Suppressor macrophage treated with lipopolysaccharide for 4 hours (primary cell): ENCODE measurements around the gene RNU1-4.
A peak's percentile ranks its signal among the peaks of the same experiment; 100 is the strongest.
"Not testable (repeated sequence)": the region's sequence is repeated elsewhere in the genome, so short reads cannot be mapped to it uniquely, and the experiment has no call there.

ENCODE experiments used
- DNase-seq: peaks from one replicate; pipeline ENCODE4 v3.0.0-alpha.2; 2020

The RNU1-4 gene

GRCh38 chr1:16709659-16710087, 30.6 kb upstream of the RNU1-4 start:
- DNase-seq: not testable (repeated sequence)

- DNase-seq: not testable (repeated sequence)
Observed at GRCh38 chr1:16710618-16711017, 29.7 kb upstream of the RNU1-4 start.

- not testable (repeated sequence) for DNase-seq
Observed at GRCh38 chr1:16712131-16712530, 28.2 kb upstream of the RNU1-4 start.

GRCh38 chr1:16712582-16712981, 27.7 kb upstream of the RNU1-4 start:
- not testable (repeated sequence) for DNase-seq

DNA sequence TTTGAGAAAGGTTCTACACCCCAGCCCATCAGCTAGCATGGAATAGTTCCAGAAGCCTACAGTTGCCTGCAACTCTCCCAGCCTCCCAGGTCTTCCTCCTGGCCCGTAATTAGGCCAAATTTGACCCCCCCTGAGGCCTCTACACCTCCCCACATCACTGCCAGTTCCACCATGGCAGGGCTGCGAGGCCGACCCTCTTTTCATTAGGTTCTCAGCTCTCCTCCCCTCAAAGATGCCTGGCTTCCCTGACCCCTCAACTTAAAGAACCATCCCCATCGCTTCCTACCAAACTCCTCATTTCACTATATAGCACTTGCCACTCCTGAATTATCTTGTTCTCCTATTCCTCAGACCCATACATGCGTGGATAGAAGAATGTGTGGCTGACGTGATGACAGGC, 27.3 kb upstream of the RNU1-4 start:
- not testable (repeated sequence) for DNase-seq

DNA sequence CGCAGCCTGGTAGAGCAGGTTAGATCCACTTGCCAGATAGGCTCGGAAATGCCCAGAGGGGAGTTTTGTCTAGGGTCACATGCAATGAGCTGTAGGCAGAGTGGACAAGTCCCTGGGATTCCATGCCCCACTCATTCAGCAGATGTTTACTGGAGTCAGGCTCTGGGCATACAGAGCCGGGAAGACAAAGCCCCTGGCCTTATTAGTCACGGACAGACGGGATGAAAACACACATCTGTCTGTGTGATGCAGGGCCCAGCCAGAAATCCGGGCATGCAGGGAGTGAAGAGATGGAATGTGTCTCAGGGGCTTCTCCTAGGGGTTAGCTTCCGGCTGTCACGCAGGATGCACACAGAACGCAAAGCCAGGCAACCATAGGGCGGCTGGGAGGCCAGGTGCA, 26.8 kb upstream of the RNU1-4 start:
- DNase-seq: not testable (repeated sequence)

DNA sequence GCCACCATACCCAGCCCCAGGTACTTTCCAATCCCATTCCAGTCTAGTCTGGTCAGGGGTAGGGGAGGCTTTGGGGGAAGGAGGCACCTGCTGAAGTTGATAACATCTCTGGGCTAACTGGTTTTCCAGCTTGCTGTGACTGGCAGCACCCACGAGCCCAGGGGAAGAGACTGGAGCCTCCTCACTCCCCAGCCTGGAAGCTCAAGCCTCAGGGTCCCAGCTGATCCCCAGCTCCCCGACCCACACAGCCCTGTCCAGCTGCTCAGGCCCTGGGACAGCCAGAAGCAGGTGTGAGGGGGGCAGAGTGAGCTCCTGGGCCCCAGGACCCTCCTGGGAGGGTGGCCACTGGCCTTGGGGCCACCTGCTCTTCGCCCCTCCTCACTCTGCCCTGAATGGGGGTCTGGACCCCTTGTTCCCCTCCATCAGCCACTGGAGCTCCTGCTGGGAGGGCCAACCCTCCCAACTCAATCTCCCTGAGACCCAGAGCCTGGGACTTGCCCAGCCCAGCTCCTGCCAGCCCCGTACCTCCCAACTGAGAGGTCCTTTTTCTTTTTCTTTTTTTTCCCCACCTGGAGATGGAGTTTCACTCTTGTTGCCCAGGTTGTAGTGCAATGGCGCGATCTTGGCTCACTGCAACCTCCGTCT, 23.5 kb upstream of the RNU1-4 start:
- no peak for DNase-seq

GRCh38 chr1:16717336-16718098, 22.8 kb upstream of the RNU1-4 start:
- DNase-seq: peak; percentile 0

GRCh38 chr1:16718099-16718907, 22.0 kb upstream of the RNU1-4 start:
- DNase-seq: peak; percentile 0

GRCh38 chr1:16718908-16719533, 21.3 kb upstream of the RNU1-4 start:
- DNase-seq: peak; percentile 0

DNA sequence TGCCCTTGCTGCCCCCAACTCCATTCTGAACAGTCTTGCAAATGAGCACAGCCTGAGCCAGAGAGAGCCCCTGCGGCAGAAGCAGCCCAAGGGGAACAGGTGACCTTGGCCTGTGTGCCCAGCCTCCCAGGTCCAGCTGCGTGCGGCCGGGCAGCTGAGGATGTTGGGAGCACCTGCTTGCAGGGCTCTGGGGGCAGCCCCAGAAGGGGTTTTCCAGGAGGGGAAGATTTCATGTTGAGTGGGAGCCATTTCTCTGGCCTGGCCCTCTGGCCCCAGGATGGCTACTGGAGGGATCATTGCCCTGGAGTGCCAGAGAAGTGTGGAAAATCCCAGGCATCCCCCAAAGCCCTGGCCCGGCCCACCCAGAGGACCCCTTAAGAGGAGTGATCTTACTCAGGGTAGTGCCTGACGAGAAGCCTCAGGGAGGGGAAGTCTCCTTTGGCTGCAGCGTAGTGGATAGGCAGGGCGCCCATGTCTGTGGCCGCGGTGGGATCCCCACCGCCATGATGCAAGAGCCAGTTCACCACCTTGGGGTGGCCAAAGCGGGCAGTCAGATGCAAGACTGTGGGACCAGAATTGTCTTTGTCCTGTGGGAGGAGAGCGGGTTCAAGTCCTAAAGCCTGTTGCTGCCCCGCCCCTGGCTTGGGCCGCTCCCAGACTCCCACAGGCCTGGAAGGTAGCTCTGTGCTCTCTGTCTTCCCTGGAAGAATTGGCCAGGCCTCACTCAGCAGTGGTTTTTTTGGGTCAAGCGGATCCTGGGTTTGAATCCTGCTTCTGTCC, 20.6 kb upstream of the RNU1-4 start:
- no peak for DNase-seq

DNA sequence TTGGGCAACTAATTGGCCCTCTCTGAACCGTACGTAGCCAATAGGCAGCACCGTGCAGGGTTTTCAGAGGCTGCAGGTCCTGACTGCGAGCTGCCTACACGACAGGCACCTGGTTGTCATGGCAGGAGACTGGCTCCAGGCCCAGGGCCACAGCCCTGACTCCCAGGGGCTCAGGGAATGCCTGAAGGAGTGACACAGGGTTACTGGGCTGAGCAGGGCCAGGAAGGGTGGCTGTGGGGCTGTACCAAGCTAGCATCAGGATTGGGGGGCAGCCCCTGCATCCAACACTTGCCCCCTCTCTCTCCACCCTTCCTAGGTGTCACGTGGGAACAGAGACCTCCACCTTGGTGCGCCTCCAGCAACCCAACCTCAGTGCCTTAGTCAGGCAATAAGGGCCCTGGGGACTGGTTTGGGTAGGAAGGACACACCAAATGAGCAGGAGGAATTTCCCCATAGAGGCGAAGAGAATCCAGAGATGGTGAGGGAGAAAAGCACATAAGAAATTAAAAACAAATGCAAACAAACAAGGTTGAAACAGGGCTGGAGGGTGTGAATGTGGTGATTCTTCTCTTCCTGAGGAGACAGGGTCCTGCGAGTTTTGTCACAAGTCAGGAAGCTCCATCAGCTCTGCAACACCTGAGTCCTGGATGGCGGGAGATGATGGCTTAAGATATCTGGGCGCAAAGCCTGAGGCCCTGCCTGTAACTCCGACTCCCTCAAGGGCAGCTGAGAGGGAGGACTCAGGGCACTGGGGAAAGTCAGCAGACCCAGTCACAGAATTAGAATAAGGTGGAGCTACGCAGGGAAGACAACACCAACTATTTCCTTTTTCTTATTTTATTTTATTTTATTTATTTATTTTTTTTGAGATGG, 19.7 kb upstream of the RNU1-4 start:
- no peak for DNase-seq

DNA sequence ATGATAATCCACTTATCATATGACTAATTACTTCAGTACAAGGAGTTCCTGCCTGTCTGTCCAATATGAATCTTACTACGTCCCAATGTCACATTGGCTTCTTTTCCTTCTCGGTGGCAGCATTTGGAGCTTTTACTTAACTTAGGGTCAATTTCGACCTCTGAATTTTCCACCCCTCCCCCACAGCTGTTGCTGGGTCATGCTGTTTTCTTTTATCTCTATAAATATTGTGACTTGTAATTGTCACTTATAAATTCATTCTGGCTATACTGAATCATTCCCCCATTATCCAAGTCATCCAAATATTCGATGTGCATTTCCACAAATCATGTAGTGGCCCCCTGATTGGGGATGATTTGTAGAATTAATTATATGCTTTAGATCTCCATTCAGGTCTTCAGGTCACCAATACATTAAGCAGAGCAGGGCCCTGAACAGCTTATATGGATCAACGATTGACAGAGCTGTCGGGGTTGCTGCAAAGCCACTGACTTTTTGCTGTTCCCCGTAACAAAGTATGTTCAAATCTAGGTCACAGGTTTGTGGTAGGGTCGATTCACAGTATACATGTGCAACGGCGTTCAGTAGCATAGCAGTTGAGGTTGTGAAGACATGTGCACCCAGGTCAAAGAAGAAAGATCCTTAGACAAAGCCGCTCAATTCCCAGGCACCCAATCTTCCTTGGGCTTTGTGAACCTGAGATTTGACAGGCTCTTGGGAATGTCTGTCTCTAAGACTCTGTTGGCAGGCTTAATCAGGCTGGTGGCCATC, 18.3 kb upstream of the RNU1-4 start:
- DNase-seq: no peak

DNA sequence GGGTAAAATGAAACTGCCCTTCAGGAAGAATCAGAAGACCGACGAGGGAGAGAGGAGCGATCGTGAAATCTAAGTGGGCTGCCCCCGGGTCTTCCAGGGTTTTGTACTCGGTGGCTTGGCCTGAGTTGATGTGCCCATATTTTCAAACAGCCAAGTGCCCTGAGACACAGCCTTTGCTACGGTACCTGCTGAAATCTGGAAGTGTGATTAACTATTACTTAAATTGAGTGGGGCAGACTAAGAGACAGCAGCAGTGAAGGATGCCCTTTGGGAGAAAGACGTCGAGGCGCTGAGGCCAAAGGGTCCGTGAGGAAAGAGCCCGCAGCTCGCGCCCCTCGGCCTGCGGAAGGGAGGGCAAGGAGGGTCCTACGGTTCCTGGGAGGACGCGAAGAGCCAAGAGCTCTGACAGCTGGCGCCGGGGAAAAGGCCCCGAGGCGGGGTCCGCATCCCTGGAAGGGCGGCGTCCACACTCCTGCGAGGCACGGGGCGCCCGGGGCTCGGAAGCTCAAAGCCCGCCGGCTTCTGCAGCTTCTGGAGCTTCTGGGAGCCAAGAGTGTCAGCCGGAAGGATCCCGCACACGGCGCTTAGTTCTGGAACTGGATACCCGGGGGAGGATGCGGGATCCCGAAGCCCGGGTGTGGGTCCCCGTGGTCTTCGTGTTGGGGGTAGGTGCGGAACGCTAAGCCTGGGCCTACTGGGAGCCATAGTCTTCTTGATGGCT, 15.4 kb upstream of the RNU1-4 start:
- DNase-seq: no peak

- DNase-seq: not testable (repeated sequence)
Observed at GRCh38 chr1:16725439-16726245, 14.7 kb upstream of the RNU1-4 start.

DNA sequence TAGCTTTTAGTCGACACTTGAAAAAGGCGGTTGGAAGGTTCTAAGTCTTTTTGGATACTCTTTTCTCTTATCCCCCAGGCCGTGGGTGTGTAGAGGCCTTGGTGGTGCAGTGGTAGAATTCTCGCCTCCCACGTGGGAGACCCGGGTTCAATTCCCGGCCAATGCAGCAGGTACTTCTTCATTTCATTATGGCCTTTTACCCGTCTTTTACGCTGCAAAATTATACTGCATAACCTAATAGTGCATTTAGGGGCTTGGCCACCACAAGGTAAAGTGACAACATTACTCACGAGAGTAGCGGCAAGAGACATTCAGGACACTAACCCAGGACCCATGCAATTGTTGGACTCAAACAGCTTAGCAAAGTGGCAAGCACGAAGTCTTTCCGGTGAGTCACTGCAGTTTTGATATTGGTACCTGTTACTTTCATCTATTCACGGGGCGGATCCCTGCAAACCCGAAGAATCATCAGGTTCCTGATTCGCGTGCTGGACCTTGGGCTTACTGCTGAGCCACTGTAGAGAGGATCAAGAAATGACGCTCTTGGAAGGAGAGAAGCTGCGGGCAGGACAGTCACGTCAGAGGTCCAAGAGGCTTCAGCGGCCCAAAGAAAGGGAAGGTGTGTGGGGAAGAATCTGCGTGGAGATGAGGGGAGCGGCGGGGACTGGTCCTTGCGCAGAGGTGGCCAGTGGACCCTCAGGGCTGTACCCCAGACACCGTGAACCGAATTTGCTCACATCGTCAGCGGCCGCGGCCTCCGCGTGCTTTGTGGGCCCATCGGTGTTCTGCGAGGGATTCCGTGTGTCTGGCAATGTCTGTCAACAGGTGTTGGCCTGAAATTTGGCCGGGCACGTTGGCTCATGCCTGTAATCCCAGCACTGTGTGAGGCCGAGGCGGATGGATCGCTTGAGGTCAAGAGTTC, 12.9 kb upstream of the RNU1-4 start:
- DNase-seq: peak; percentile 55

- DNase-seq: not testable (repeated sequence)
Observed at GRCh38 chr1:16728243-16728949, 11.9 kb upstream of the RNU1-4 start.
